ENCODE measurements around the gene RBM11.
"Not testable (repeated sequence)": the region's sequence is repeated elsewhere in the genome, so short reads cannot be mapped to it uniquely, and the experiment has no call there.

RBM11 gene, protein sequence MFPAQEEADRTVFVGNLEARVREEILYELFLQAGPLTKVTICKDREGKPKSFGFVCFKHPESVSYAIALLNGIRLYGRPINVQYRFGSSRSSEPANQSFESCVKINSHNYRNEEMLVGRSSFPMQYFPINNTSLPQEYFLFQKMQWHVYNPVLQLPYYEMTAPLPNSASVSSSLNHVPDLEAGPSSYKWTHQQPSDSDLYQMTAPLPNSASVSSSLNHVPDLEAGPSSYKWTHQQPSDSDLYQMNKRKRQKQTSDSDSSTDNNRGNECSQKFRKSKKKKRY

DNA sequence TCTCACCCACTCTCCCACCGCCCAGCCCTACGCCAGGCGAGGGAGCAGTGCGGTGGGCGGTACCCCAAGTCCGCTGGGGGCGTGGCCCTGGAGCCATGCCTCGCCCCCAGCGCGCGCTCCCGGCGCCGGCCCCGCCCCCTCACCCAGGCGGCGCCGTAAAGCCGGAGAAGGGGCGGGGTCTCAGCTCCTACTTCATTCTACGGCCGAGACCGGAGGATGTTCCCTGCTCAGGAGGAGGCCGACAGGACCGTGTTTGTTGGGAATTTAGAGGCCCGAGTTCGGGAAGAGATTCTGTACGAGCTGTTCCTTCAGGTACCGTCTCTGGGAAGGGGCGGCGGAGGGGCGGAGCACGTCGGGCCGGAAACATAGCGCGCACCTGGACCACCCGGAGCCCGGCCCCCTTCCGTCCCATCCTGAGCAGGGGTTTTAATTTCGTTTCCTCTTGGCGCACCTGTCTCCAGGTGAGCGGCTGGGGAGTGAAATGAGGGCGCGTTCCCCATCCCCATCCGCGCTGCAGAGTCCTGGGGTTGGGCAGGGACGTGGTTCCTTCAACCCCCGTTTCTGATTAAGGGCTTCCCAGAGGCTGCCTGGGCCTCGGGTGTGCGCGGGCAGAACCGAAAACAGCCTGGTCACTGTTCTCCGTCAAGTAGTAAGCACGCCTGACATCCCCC lies at the start of gene RBM11:
Gene RBM11 (plus strand): TSS at position 187 of the 671 bp plus-strand sequence. CDS start 30 bp downstream, at position 217.
- peak; percentile 38 for DNase-seq

DNA sequence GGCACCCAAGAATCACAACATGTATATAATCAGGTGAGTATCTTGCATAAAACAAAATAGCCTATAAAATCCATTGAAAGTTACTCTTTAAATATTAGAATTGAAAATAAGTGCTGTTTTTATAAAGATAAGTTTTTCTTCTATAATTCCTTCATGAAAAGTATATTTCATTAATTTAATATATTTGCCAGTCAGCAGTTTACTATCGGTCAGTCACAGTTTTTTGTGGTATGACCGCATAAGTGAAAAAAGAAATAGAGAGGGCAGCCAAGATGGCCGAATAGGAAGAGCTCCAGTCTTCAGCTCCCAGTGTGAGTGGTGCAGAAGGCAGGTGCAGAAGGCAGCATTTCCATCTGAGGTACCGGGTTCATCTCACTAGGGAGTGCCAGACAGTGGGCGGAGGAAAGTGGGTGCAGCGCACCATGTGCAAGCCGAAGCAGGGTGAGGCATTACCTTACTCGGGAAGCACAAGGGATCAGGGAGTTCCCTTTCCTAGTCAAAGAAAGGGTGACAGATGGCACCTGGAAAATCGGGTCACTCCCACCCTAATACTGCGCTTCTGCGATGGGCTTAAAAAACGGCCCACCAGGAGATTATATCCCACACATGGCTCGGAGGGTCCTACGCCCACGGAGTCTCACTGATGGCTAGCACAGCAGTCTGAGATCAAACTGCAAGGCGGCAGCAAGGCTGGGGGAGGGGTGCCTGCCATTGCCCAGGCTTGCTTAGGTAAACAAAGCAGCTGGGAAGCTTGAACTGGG lies 49.3 kb upstream of the RBM11 start:
- DNase-seq: not testable (repeated sequence)

GRCh38 chr21:14206222-14206621 lies 9.7 kb upstream of the RBM11 start:
- DNase-seq: no peak

DNA sequence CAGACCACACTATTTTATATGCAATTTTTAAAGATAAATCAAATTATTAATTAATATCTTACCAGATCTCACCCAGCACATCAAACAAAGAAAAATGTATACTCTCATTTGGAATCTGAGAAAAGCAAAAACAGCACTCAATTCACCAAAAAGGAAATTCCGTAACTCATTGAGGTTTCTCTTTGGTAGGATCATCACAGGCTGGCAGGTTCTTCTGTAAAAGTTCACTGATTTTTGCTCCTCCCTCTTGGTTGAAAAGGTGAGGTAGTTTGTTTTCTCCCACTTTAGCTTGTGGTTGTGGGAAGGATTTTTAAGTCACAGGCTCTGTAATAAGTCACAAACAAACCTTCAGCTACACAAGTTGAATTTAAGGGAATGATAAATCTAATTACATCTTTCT lies 5.2 kb upstream of the RBM11 start, which contains the start of gene LIPI:
Gene LIPI (minus strand): TSS at position 218 of the 400 bp plus-strand sequence. CDS start 110 bp downstream, at position 108.
- DNase-seq: no peak

DNA sequence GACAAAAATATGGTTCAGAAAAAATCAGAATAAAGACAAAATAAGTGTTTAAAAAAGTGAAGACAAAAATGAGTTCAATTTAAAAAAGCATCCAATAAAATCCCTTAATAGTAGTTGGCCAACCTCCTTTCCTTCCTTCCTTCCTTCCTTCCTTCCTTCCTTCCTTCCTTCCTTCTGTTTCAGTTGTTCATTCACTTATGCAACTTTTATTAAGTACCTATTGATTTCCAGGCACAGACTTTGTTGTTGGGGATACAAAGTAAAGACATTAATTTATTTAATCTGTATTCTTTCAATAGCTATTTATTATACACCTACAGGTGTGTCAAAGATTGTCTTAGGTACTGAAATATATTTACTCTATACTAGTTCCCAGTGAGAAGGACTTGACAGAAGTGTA lies 2.8 kb upstream of the RBM11 start:
- DNase-seq: no peak

GRCh38 chr21:14223365-14223764 lies 7.4 kb downstream of the RBM11 start:
- DNase-seq: no peak

DNA sequence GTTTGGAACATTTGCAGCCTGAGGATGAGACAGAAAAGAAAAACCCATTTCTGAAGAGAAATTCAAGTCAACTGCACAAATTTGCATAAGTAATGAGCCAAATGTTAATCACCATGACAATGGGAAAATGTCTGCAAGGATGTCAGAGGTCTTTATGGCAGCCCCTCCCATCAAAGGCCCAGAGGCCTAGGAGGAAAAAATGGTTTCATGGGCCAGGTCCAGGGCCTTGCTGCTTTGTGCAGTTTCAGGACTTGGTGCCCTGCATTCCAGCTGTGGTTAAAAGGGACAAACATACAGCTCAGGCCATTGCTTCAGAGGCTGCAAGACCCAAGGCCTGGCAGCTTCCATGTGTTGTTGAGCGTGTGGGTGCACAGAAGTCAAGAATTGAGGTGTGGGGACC lies 13.4 kb downstream of the RBM11 start:
- no peak for DNase-seq

- no peak for DNase-seq
Observed at GRCh38 chr21:14235101-14235500, 19.1 kb downstream of the RBM11 start.

DNA sequence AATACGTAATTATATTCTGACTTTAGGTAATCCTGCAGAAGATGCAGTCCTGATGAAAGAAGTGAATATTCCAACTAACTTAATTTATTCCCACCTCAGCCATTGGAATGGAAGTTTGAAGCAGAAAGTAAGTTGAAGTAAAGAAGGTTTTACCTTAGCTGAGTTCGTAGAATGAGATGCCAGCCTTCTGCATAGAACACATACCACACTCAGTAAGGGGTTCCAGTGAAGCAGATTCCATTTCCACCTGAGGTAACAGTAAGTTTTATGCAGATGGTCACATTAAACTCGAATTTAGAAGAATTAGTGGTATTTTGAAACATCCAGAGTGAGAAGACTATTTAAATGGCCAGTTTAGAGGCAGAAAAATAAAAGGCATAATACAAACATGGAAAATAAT lies 20.2 kb downstream of the RBM11 start:
- no peak for DNase-seq

GRCh38 chr21:14239281-14239680 lies 23.3 kb downstream of the RBM11 start:
- no peak for DNase-seq

- no peak for DNase-seq
Observed at GRCh38 chr21:14241297-14241696, 25.3 kb downstream of the RBM11 start.

DNA sequence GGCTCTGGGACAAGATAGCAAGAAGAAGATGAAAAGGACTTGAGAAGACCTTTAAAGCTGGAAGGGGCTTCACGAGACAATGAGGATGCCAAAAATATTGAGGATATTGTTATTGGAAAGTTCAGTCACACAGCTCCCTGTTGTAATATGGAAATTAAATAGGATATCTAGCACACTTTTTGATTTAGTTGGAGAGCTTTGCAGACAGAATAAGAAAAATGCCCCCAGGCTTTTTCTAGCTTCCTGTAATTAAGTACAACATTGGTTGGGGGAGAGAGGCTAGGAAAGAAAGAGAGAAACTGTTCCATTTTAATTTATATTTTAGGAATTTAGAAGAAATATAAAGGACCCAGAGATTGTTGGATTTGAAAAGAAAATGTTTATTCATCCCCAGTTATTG lies 27.5 kb downstream of the RBM11 start:
- DNase-seq: no peak

DNA sequence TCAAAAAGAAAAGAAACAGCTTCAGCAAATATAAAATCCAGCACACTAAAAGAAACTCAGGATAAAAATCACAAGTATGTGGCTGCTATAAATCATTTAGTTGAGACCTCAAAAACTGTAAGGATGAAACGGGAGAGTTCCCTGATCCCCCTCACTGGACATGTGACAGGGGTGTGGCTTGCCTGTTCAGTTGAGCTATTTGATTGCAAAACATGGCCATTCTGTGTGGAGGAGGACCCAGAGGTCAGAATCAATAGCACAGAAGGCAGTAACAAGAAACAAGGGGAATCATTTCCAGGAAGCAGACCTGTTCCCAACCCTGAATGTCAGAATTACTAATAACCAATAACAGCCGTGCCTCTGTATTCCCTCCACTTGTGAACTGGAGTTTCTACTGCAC lies 27.9 kb downstream of the RBM11 start:
- DNase-seq: no peak

GRCh38 chr21:14244911-14245310 lies 29.0 kb downstream of the RBM11 start:
- no peak for DNase-seq

DNA sequence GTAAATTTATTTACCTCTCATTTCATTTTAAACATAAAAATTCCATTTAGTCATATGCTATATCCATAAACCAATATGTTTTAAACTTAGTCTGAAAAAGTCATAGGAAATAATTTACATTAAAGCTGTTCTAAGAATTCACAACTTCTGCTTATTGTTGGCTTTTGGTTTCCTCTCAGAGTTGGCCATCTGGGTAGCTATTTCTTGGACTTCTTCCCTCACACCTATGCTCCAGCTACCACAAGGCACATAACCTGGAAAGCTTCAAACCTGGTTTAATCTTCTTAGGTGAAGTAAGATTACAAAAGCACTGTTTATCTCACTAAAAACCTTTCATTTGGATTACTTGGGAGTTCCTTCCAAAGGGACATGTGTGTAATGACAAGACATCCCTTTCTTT lies 29.8 kb downstream of the RBM11 start:
- DNase-seq: no peak

GRCh38 chr21:14251336-14251735 lies 35.4 kb downstream of the RBM11 start:
- DNase-seq: no peak

- DNase-seq: peak; percentile 34
Observed at GRCh38 chr21:14259747-14260146, 43.8 kb downstream of the RBM11 start.

DNA sequence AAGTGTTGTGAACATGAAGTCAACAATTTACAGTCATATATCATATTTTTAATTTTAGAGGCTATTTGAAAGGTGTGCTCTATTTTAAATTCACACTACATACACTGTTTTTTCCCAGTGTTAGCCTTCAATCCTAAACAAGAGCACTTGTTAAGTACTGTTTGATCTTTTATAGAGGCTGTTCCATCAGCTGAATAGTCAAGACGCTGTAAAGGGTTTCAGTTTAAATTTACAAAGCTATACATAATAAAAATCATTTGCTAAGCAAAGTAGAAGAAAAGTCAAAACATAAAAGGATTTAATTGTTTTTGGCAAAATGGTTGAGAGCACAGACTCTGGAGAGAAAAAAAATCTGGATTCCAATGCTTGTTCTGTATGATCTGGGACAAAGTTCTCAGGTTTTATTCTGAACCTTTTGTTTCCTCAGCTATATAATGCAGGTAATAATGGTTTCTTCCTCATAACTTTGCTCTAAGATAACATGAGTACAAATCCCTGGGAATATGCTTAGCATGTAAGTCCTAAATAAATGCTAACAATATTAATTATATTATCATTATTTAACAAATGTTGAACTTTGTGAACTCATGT lies 44.3 kb downstream of the RBM11 start:
- DNase-seq: no peak

GRCh38 chr21:14262039-14262438 lies 46.1 kb downstream of the RBM11 start:
- no peak for DNase-seq

GRCh38 chr21:14263879-14264278 lies 47.9 kb downstream of the RBM11 start:
- DNase-seq: no peak

DNA sequence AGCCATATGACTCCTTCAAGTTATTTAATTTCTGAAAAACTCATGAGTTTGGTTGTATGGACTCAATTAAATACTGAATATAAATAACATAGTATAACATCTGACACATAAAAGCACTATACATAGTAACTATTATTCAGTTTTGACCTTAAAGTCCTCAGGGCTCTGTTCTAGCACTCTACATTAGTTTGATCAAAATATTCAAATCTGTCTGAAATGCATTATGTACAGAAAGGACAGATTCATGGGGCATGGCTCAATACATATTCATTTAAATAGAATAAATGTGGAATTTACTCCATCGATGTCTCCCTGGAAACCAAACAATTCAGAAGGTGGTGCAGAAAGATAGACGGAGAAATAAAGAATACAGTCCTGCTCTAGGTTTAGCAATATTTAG lies 49.1 kb downstream of the RBM11 start:
- no peak for DNase-seq

GRCh38 chr21:14267076-14267475 lies 51.1 kb downstream of the RBM11 start:
- no peak for DNase-seq

GRCh38 chr21:14270631-14271030 lies 54.7 kb downstream of the RBM11 start:
- no peak for DNase-seq

Data from fibroblast of skin of right biceps (primary cell).